HG02610 (cell line): ENCODE data around the gene CASR.
A peak's percentile ranks its signal among the peaks of the same experiment; 100 is the strongest.

Experiments used
- ATAC-seq: cut with Tn5 transposase; IDR thresholded peaks from one replicate; pipeline ENCODE4 v1.9.1; 2021; ENCODE audit warnings: mild to moderate bottlenecking, moderate library complexity; ENCODE audit not compliant: unreplicated experiment

The CASR gene

GRCh38 chr3:122255757-122256439 is 72.4 kb downstream of the CASR start:
- peak; percentile 64 for ATAC-seq

- no peak for ATAC-seq
Measured at GRCh38 chr3:122257644-122258364, 74.3 kb downstream of the CASR start.

- peak; percentile 88 for ATAC-seq
Measured at GRCh38 chr3:122258757-122259371, 75.4 kb downstream of the CASR start.

GRCh38 chr3:122260206-122260605 is 76.7 kb downstream of the CASR start:
- ATAC-seq, result no peak

- no peak for ATAC-seq
Measured at GRCh38 chr3:122263058-122263457, 79.6 kb downstream of the CASR start.

- peak; percentile 31 for ATAC-seq
Measured at GRCh38 chr3:122263974-122264588, 80.6 kb downstream of the CASR start.

GRCh38 chr3:122265957-122266356 is 82.5 kb downstream of the CASR start:
- no peak for ATAC-seq

GRCh38 chr3:122268257-122269024 is 85.0 kb downstream of the CASR start:
- ATAC-seq, result peak; percentile 32

- no peak for ATAC-seq
Measured at GRCh38 chr3:122269045-122269444, 85.6 kb downstream of the CASR start.

GRCh38 chr3:122271246-122271898 is 87.9 kb downstream of the CASR start:
- peak; percentile 64 for ATAC-seq

- no peak for ATAC-seq
Measured at GRCh38 chr3:122272879-122273278, 89.4 kb downstream of the CASR start.

- no peak for ATAC-seq
Measured at GRCh38 chr3:122273498-122273897, 90.0 kb downstream of the CASR start.

GRCh38 chr3:122281891-122282290 is 98.4 kb downstream of the CASR start:
- no peak for ATAC-seq

- no peak for ATAC-seq
Measured at GRCh38 chr3:122283796-122284445, 100.5 kb downstream of the CASR start.

GRCh38 chr3:122284486-122284885 is 101.0 kb downstream of the CASR start:
- ATAC-seq, result no peak

- no peak for ATAC-seq
Measured at GRCh38 chr3:122294359-122294758, 110.9 kb downstream of the CASR start.

GRCh38 chr3:122295266-122296062 is 112.0 kb downstream of the CASR start:
- no peak for ATAC-seq

GRCh38 chr3:122298239-122298638 is 114.8 kb downstream of the CASR start:
- peak; percentile 76 for ATAC-seq

GRCh38 chr3:122299215-122299614 is 115.7 kb downstream of the CASR start:
- peak; percentile 37 for ATAC-seq
